Measurements from ENCODE around the gene CRLF3. TPM values are rescaled to one million over a fixed set of nuclear protein-coding genes. Genes with fewer than 3 reads are reported as not detected.
"Not testable (repeated sequence)": the region's sequence is repeated elsewhere in the genome, so short reads cannot be mapped to it uniquely, and the experiment has no call there.

The CRLF3 gene
- total RNA-seq, 2 experiments from 2014 or later: 40.3 to 42.5 TPM

GRCh38 chr17:30793282-30793977, 31.1 kb downstream of the CRLF3 start:
- no peak overlapping the region for H3K4me3 Mint-ChIP-seq
- no peak for TF ChIP-seq CTCF (IDR thresholded peaks at IDR 0.05)
- peaks cover 55% of the 10 kb centered on the region for H3K36me3 Mint-ChIP-seq (ENCODE audit: low read depth)
- H3K27ac Mint-ChIP-seq: peak overlapping the region; percentile 52
- H3K27me3 Mint-ChIP-seq: no peaks in the 10 kb centered on the region
- intact Hi-C loops (cut with micrococcal nuclease): no loop called here
- DNase-seq (no peak), ATAC-seq (no peak)
- POLR2A ChIA-PET: interaction anchor here (0.8 to 1.9 kb wide), 2 partner anchors 13 to 29 kb away, joined by 4 to 6 read pairs; no protein-coding TSS in a partner anchor
- peaks cover 32% of the 10 kb centered on the region for H3K4me1 Mint-ChIP-seq (ENCODE audit: low read depth)
- CTCF ChIA-PET: interaction anchor here (0.7 to 4.4 kb wide), 3 partner anchors 11 to 32 kb away, joined by 3 to 27 read pairs (median 4); partner anchors contain the start of gene CRLF3
- H3K9me3 Mint-ChIP-seq: no peaks in the 10 kb centered on the region

GRCh38 chr17:30790279-30790678, 34.2 kb downstream of the CRLF3 start:
- intact Hi-C loops (cut with micrococcal nuclease): no loop called here
- H3K36me3 Mint-ChIP-seq (ENCODE audit: low read depth): peaks cover 50% of the 10 kb centered on the region
- POLR2A ChIA-PET: interaction anchor here (0.6 to 1.9 kb wide), 9 partner anchors 9 to 48 kb away, joined by 3 to 13 read pairs (median 3); partner anchors contain the start of gene CRLF3

GRCh38 chr17:30788918-30789317, 35.6 kb downstream of the CRLF3 start:
- ATAC-seq (no peak), DNase-seq (no peak)
- no peaks in the 10 kb centered on the region for H3K27me3 Mint-ChIP-seq
- ChIA-PET CTCF (interaction anchor here (1.4 to 4.4 kb wide), 3 partner anchors 8 to 36 kb away, joined by 4 to 27 read pairs (median 5); partner anchors contain the start of gene CRLF3), POLR2A (interaction anchor here (1.8 kb wide), 1 partner anchor 9 kb away, joined by 5 read pairs; no protein-coding TSS in a partner anchor)
- H3K4me3 Mint-ChIP-seq: no peak overlapping the region
- H3K36me3 Mint-ChIP-seq (ENCODE audit: low read depth): peaks cover 53% of the 10 kb centered on the region
- H3K27ac Mint-ChIP-seq: peak overlapping the region; percentile 73
- intact Hi-C loops (cut with micrococcal nuclease): no loop called here
- TF ChIP-seq CTCF (IDR thresholded peaks at IDR 0.05): no peak
- peaks cover 20% of the 10 kb centered on the region for H3K4me1 Mint-ChIP-seq (ENCODE audit: low read depth)
- no peaks in the 10 kb centered on the region for H3K9me3 Mint-ChIP-seq

More at GRCh38 chr17:30790279-30790678, 34.2 kb downstream of the CRLF3 start:
- Mint-ChIP-seq H3K9me3 (no peaks in the 10 kb centered on the region), H3K4me1 (ENCODE audit: low read depth) (peaks cover 17% of the 10 kb centered on the region), H3K4me3 (no peak overlapping the region), H3K27ac (peak overlapping the region; percentile 76), H3K27me3 (no peaks in the 10 kb centered on the region)
- CTCF ChIA-PET: interaction anchor here (1.0 to 4.4 kb wide), 4 partner anchors 10 to 35 kb away, joined by 3 to 27 read pairs (median 4); partner anchors contain the start of gene CRLF3
- TF ChIP-seq CTCF (IDR thresholded peaks at IDR 0.05): no peak
- ATAC-seq (peak; percentile 56), DNase-seq (no peak)

GRCh38 chr17:30782206-30782605, 42.3 kb downstream of the CRLF3 start:
- Mint-ChIP-seq H3K27ac (peak overlapping the region; percentile 70), H3K9me3 (peaks cover 1% of the 10 kb centered on the region), H3K4me3 (no peak overlapping the region), H3K4me1 (ENCODE audit: low read depth) (peaks cover 23% of the 10 kb centered on the region), H3K27me3 (no peaks in the 10 kb centered on the region), H3K36me3 (ENCODE audit: low read depth) (peaks cover 34% of the 10 kb centered on the region)
- ATAC-seq: no peak
- POLR2A ChIA-PET: interaction anchor here (1.2 to 2.3 kb wide), 3 partner anchors 9 to 18 kb away, joined by 3 to 6 read pairs (median 4); no protein-coding TSS in a partner anchor
- DNase-seq: no peak
- intact Hi-C loops (cut with micrococcal nuclease): no loop called here
- CTCF ChIA-PET: no interaction called here
- TF ChIP-seq CTCF (IDR thresholded peaks at IDR 0.05): no peak

GRCh38 chr17:30780343-30780742, 44.1 kb downstream of the CRLF3 start:
- peak; percentile 85 for ATAC-seq
- Mint-ChIP-seq H3K4me3 (no peak overlapping the region), H3K9me3 (peaks cover 1% of the 10 kb centered on the region), H3K4me1 (ENCODE audit: low read depth) (peaks cover 23% of the 10 kb centered on the region), H3K27ac (peak overlapping the region; percentile 86), H3K36me3 (ENCODE audit: low read depth) (peaks cover 34% of the 10 kb centered on the region), H3K27me3 (no peaks in the 10 kb centered on the region)
- ChIA-PET POLR2A (interaction anchor here (0.9 to 2.3 kb wide), 10 partner anchors 9 to 56 kb away, joined by 3 to 11 read pairs (median 4); partner anchors contain the start of genes ATAD5 and CRLF3), CTCF (interaction anchor here (0.8 to 1.1 kb wide), 2 partner anchors 9 to 45 kb away, joined by 4 to 5 read pairs; no protein-coding TSS in a partner anchor)
- DNase-seq: peak; percentile 61
- intact Hi-C loops (cut with micrococcal nuclease): no loop called here
- no peak for TF ChIP-seq CTCF (IDR thresholded peaks at IDR 0.05)

GRCh38 chr17:30768771-30769170, 55.7 kb downstream of the CRLF3 start:
- H3K4me1 Mint-ChIP-seq (ENCODE audit: low read depth); CTCF ChIA-PET; H3K27me3 Mint-ChIP-seq; H3K27ac Mint-ChIP-seq; H3K4me3 Mint-ChIP-seq; H3K9me3 Mint-ChIP-seq; DNase-seq; POLR2A ChIA-PET; intact Hi-C loops (cut with micrococcal nuclease); ATAC-seq: not testable (repeated sequence)
- peaks cover 31% of the 10 kb centered on the region for H3K36me3 Mint-ChIP-seq (ENCODE audit: low read depth)
